AG20443 (cell line): Measurements from ENCODE around the gene SEC22B.
"Not testable (repeated sequence)": the region's sequence is repeated elsewhere in the genome, so short reads cannot be mapped to it uniquely, and the experiment has no call there.

Experiments
- DNase-seq: peaks from one replicate; pipeline ENCODE4 v3.0.0; 2012; ENCODE audit warnings: low spot score, mixed read lengths

The SEC22B gene

DNA sequence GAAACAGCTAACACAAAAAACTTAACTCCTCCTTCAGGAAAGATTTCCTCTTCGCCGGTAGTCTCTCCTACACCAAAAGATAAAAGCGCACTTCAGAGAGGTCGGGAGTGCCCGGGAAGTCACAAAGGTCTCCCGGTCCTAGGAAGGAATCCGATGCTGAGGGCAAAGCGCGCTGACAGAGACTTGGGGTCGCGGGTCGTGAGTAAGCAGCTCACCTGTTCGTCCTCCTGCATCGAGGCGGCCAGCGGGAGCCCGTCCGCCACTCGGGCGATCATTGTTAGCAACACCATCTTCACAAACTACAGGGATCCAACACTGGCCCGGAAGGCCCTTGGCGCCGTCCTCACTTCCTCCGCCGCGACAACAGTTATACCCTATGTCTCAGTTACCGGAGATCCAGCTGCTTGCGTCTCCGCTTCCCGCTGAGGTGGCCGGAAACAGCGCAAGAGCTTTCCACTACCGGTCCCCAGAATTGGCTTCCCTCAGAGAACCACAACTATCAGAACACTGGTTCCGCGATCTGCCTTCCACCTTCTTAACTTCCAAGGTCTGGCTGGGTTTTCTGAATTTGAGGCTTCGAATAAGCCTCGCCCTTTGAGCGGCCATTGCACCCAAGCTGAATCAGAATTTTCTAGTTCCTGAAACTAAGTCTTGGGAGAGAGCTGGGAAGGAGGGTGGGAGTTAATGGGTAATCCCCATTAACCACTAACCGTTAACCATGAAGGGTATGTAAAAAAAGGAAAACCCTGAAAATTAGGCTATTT is at the start of gene SEC22B:
SEC22B (minus strand) TSS at position 429 of the 764 bp plus-strand sequence; CDS start at position 290, 139 bp downstream.
- peak; percentile 88 for DNase-seq

DNA sequence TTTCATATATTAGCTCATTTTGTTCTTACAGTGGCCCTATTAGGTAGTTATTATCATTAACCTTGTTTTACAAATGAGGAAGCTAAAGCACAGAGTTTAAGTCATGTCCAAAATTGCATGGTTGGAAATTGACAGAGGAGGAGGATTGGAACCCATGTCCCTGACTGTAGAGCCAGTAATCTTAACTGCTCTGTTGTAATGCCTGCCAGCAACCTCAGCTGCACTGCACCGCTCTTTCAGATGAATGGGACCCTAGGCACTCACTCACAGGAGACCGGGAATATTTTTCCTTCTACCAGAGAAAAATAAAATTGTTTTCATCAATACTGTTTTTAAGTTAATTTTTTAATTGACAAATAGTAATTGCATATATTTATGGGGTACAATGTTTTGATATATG is 41.6 kb upstream of the SEC22B start:
- not testable (repeated sequence) for DNase-seq

DNA sequence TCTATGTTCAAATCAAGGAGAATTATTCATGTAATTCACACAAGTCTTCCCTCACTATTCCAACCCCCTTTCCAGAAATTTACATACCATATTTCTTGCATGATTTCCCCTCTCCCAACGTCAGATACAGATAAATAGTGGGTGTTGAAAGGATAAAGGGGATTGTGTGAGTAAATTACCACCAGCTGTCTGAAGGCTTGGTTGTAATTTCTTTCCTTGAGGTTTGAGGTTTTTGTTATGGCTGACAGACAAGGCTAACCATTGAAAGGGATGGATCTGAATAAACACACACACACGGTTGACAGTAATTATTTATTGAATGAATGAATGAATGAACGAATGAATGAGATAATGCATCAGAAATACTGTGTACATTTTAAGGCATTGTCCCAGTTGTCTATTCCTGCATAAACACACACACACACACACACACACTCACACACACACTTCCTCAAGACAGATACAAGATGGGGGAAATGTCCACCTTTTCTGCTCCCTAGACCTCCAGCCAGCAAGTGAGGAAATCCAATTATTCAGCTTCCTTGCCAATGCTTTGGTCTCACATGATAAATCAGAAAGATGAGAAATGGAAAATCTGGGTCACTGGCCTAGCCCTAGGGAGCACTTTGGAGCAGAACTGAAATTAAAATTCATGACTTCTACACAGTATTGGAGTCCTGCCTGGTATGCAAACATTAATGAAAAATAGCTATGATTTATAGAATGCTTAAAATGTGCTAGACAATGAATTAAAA is 41.0 kb upstream of the SEC22B start:
- not testable (repeated sequence) for DNase-seq

DNA sequence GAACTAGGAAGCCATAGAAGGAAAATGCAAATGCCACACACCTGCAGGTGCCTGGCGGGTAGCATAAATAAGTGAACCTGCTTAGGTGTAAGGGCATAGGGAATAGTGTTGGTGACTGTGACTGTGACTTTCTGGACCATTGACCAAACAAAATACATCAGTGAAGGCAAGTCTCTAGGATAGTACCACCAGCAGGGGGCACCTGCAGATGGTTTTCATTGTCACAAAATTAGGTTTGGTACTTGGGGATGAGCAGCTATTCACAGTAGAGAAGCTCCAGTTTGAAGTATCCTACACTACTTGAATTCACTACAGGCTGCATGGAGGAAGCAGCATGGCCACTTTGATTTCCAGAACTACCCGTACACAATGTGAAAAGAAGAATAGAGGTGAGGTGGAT is 37.3 kb upstream of the SEC22B start:
- DNase-seq: not testable (repeated sequence)

DNA sequence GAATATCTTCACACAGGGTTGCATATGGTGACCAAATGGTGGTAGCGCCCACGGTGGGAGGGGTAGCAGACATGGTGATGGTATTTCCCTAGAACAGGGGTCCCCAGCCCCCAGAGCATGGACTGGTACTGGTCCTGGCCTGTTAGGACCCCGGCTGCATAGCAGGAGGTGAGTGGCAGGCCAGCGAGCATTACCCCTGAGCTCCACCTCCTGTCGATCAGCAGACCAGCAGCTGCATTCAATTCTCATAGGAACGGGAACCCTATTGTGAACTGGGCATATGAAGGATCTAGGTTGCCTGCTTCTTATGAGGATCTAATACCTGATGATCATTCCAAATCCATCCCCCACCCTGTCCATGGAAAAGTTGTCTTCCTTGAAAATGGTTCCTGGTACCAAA is 34.4 kb upstream of the SEC22B start:
- DNase-seq: not testable (repeated sequence)

DNA sequence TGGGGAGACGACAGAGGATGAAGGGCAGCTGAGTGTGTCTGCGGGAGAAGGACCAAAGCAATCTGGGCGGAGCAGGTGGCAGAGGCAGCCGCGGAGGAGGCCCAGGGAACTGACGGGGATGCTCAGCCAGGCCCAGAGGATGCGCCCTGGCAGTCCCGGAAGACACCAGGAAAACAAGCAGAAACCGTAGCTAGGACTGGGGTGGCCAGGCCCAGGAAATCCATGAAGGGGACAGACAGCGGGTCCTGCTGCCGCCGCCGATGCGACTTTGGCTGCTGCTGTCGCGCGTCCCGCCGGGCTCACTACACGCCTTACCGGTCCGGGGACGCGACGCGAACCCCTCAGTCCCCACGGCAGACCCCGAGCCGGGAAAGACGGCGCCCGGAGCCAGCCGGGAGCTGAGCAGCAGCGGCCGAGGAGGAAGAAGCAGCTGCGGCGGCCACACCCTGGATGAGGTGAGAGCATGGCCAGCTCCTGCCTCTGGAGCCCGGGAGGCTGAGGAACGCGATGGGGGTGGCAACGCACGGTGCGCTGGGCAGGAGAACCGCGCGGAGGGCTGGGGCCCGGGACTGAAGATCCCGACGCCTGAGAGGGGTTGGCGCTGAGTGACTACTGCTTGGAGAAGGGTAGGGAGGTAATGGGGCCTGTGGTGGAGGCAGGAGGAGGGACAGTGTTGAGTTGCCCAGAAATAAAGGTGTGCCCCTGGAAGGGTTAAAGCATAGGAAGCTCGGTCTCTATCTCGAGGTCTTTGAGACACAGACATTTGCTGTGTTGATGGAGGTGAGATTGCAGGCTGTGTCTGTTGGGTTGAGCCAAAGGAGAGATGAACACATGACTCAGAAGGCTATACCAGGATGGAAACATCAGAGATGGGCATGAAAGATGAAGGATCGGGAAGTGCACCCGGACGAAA is 20.8 kb upstream of the SEC22B start:
- DNase-seq: not testable (repeated sequence)

DNA sequence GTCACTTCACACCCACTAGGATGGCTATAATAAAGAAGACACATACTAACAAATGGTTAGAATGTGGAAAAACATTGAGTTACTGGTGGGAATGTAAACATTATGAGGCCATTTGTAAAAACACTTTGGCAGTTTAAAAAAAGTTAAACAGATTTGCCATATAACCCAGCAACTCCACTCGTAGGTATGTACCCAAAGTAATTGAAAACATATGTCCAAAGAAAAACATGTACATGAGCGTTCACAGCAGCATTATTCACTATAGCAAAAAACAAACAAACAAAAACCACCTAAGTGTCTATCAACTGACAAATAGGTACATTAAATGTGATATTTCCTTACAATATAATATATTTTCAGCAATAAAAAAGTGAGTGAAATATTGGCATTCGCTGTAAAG is 12.3 kb upstream of the SEC22B start:
- DNase-seq: not testable (repeated sequence)

DNA sequence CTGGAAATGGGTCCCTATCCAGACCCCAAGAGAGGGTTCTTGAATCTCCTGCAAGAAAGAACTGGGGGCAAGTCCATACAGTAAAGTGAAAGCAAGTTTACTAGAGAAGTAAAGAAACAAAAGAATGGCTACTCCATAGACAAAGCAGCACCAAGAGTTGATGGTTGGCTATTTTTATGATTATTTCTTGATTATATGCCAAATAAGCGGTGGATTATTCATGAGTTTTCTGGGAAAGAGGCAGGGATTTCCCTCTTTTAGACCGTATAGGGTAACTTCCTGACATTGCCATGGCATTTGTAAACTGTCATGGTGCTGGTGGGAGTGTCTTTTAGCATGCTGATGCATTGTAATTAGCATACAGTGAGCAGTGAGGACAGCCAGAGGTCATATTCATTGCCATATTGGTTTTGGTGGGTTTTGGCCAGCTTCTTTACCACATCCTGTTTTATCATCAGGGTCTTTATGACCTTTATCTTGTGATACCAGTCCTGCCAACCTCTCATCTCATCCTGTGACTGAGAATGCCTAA is 5.9 kb upstream of the SEC22B start:
- DNase-seq: not testable (repeated sequence)

DNA sequence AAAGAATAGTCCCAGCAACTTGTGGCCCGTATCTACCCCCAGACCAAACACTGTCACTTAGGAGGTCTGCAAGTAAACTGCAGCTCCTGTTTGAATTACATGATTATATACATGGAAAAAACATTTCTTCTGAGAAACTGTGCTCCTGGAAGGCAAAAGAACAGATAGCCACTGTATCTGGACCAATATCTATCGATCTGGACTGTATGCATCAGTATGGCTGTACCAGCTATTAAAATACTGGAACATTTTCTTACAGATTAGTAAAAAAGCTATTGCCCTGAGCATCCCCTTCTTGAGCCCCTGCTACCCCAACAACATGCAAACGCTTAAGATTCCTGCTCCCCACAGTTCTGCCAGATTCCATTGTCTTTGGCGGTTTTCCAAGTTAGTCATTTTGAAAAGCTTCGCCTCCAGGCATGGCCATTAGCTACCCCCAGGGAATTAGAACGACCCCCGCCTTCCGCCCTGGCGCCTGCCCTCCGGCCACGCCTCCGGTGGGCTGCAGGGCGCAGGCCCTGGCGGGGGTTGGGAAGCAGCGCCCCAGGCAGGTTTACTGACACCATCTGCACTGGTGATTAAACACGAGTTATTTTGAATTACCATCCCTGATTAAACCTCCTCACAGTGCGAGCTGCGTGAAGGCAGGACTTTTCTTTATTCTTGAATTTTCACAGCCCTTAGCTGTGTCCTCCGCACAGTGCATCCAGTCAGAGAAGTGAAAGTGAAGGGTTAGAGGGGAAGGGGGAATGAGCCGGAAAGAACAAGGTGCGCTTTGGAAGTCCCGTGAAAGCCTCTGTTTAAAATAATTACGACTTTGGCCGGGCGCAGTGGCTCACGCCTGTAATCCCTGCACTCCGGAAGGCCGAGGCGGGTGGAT is 3.7 kb upstream of the SEC22B start:
- not testable (repeated sequence) for DNase-seq

DNA sequence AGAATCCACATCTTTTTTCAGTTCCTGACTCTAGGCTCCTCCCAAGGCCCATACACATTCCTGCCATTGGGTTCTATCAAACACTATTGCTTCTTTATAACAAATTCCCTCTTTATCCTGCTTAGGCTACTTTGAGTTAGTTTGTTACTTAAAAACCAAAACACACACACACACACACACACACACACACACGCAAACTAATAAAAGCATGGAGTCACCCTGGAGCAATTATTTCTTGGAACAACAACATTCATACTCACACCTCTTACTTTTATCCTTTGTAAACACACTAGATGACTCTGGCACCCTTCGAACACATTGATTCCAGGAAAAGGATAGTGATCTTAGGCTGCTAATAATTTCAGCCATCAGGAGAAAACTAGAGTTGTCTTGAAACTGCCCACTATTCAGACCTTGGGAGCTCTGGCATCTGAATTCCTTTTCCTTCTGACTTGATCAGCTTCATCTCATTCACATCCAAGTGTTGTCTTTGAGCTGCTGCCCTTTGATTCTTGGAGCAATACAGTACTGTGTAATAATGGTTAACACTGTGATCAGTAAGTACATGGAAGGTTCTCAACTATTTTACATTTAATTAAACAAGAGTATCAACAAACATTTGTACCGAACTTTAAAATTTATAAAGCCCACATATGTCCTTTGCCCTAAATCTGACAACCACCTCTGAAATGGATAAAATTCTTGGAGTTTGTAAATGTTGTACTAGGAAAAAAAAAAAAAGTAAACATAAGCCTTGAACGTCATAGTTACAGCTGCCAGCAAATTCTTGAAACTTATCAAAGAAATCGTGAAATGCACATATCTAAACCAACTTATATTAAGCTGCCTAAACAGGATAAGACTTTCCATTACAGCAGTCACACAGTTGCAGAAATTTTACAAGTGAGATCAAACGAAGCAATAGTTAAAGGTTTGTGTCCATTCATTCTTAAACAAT is 2.8 kb upstream of the SEC22B start:
- peak; percentile 17 for DNase-seq

DNA sequence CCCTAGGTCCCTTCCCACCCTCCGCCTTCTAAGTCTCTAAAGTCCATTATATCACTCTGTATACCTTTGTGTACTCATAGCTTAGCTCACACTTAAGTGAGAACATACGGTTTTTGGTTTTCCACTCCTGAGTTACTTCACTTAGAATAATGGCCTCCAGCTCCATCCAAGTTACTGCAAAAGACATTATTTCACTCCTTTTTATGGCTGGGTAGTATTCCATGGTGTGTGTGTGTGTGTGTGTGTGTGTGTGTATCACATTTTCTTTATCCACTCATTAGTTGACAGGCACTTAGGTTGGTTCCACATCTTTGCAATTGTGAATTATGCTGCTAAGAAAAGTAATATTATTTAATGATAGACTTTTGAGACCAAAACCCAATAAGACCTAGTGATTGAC is 1.7 kb upstream of the SEC22B start:
- DNase-seq: not testable (repeated sequence)

DNA sequence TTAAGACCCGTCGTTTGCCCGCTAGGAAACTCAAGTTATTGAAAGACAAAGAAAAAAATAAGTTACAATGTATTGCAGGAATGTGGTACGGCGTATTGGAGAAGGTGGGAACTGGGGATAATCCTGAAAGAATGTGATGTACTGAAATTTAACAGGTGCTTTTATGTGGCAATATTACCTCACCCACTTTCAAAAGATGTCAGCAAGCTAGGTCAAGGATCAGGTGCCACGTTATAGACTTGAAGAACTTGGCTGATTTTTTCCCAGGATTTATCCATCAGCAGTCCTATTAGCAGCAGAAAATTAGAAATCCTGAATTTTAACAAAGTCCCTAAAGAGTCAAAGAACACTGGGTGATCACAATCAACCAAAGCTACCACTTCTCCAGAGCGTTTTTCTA is 632 bp downstream of the SEC22B start:
- DNase-seq: not testable (repeated sequence)

DNA sequence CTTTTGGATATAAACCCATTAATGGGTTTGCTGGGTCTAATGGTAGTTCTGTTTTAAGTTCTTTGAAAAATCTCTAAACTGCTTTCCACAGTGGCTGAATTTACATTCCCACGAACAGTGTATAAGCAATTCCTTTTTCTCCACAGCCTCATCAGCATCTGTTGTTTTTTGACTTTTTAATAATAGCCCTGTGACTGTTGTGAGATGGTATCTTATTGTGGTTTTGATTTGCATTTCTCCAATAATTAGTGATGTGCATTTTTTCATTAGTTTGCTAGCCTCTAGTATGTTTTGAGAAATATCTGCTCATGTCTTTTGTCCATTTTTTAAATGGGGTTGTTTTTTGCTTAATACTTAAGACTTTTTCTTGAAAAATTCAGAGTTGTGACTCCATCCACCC is 11.6 kb downstream of the SEC22B start:
- not testable (repeated sequence) for DNase-seq

DNA sequence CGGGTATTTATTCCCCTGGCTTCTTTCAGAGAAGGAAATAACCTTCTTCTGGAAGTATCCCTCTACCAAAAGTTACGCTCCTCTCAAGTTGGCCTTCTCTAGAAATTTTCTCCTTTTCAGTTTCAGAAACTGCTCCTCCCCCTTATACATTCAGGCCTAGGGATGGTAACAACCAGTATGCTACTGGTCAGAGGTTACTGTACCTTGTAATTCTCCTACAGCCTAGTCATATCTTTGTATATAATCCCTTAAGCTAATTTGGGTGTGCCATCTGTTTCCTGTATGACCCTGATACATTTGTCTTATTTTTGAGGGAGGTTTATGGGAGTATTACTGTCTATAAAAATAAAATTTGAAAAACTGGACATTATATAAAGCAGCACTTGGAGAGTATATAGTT is 14.3 kb downstream of the SEC22B start:
- not testable (repeated sequence) for DNase-seq

DNA sequence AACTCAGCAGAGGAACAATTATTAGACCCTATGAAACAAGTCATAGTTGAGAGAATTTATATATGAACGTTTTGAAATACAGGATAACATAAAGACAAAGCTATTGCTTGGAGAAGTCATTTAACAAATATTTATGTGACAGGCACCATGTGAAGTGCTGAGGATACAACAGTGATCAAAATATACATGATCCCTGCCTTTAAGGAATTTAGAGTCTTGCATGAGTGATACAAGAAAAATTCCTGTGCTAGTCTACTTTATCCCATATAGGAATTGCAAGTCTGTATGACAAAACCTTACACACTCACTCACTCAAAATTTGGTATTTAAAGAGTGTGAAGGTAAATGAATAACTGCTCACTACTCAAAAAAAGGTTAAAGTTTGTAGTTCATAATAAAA is 17.8 kb downstream of the SEC22B start:
- DNase-seq: not testable (repeated sequence)

DNA sequence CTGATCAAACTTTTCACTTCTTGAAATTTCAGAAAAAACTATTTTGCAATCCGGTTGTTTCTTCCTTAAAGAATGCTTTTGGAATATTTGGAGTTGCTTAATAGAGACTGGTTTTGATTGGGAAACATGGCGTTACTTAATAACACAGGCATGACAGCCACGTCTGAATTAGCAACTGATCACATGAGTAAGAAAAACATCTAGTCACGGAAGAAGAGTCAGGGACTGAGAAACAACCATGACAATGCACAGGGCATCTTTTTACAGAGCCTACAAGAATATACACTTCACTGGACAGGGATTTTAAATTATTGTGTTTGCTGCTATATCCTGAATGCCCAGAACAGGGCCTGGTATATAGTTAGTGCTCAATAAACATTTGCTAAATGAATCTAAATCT is 18.2 kb downstream of the SEC22B start:
- not testable (repeated sequence) for DNase-seq

DNA sequence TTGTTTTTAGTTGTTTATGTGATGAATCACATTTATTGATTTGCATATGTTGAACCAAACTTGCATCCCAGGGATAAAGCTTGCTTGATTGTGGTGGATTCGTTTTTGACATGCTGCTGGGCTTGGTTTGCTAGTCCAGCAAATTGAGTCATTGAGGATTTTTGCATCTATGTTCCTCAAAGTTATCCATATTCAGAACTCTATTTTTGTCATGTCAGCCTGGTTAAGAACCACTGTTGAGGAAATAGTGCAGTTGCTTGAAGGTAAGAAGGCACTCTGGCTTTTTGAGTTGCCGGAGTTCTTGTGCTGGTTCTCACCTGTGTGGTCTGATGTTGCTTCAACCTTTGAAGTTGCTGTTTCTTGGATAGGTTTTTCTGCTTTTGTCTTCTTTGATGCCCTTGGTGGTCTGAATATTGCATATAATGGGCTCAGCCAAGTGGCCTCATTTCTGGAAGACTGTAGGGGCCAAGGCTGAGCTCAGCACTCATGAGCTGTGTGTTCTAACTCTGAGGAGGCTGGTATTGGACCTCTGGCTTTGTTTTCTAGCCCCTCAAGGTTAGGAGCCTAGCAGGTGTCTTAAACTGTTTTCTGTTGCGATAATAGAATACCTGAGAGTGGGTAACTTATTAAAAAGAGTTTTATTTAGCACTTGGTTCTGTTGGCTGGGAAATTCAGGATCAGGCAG is 26.0 kb downstream of the SEC22B start:
- not testable (repeated sequence) for DNase-seq

DNA sequence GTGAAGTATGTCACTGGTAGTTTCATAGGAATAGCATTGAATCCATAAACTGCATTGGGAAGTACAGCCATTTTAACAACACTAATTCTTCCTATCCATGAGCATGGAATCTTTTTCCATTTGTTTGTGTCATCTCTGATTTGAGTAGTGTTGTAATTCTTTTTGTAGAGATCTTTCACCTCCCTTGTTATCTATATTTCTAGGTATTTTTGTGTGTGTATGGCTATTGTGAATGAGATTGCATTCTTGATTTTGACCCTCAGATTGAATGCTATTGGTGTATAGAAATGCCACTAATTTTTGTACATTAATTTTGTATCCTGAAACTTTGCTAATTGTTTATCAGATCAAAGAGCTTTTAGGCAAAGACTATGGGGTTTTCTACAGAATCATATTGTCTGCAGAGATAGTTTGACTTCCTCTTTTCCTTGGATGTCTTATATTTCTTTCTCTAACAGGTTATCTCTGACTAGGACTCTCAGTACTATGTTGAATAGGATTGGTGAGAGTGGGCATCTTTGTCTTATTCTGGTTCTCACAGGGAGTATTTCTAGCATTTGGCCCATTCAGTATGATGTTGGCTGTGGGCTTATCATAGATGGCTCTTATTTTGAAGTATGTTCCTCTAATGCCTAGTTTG is 26.8 kb downstream of the SEC22B start:
- not testable (repeated sequence) for DNase-seq

DNA sequence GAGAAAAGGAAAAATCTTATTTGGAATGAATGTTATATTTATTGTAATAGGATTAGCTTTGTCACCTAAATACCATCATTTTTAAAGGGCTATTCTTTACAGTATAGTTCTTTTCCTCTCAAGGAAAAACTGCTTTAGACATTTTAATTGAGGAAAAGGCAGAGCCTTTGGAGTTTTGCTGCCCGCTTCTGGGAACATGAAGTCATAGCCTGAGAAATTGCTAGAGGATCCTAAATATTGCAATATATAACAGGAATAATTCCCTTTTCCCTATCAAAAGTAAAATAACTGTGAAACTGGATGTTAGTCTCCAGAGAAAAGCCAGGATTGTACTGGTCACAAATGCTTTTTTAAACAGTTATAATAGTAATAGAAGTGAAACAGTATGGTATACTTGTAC is 30.5 kb downstream of the SEC22B start:
- DNase-seq: not testable (repeated sequence)
